Measurements from ENCODE around the gene GABRG2.

DNA sequence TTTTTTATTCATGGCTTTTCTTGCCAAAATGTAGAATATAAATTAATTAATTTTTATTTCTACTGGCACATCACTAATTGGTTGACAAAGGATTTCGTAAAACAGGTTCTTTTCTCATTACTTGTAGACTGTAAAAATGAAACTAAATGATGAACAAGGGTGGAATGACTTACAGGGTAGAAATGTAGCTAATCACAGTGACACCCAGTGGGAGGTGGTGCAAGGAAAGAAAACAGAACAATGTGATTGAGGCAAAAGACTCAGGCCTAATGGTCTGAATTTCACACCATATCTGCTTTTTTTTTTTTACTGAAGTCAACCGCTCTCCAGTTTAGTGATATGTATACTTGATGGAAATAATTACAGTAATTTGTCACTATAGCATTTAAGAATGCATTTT is 28.9 kb downstream of the GABRG2 start:
- TF ChIP-seq ZNF274 (IDR thresholded peaks at IDR 0.05; ENCODE audit: low read depth, low read length) (no peak), YY1 (IDR thresholded peaks at IDR 0.05; ENCODE audit: insufficient read depth, insufficient read length) (no peak), SUZ12 (IDR thresholded peaks at IDR 0.05; ENCODE audit: extremely low read depth, insufficient read depth, insufficient read length) (no peak)

Data from NT2/D1 (cell line).